ENCODE measurements around the gene PPP2R1A.

PPP2R1A gene

GRCh38 chr19:52217576-52217975, 27.7 kb downstream of the PPP2R1A start:
- H3K4me3 ChIP-seq (ENCODE audit: control insufficient read depth in 1 of 7, extremely low read depth in 1 of 7, insufficient read depth in 4 of 7, low read depth in 2 of 7, low read length in 6 of 7) = no peak overlapping the region
- H3K27ac ChIP-seq (ENCODE audit: insufficient read depth in 1 of 2, low read depth in 1 of 2, low read length in 2 of 2, poor library complexity in 1 of 2, severe bottlenecking in 2 of 2) = no peak overlapping the region
- DNase-seq = no peak
- POLR2A ChIA-PET = no interaction called here
- H3K4me1 ChIP-seq (ENCODE audit: control extremely low read depth in 1 of 4, control insufficient read depth in 4 of 4, insufficient read depth in 4 of 4, low read length in 3 of 4) = no peaks in the 10 kb centered on the region
- CTCF ChIA-PET = no interaction called here
- no peaks in the 10 kb centered on the region for H3K9me3 ChIP-seq (ENCODE audit: control extremely low read depth in 1 of 5, control insufficient read depth in 4 of 5, insufficient read depth in 2 of 5, low read depth in 1 of 5, low read length in 4 of 5)
- H3K27me3 ChIP-seq (replicated peaks in 2 of 5; ENCODE audit: control insufficient read depth in 4 of 5, insufficient read depth in 5 of 5, low read length in 4 of 5) = no peaks in the 10 kb centered on the region
- 92% methylated on average over 2 of the region's 5 CpGs for WGBS (ENCODE audit: insufficient coverage)
- H3K36me3 ChIP-seq (ENCODE audit: control insufficient read depth in 4 of 4, insufficient read depth in 4 of 4, low read length in 3 of 4) = peaks cover 15 to 97% (median 80%) of the 10 kb centered on the region in 4 experiments

- CTCF ChIA-PET = no interaction called here
- Histone ChIP-seq H3K27ac (ENCODE audit: insufficient read depth in 1 of 2, low read depth in 1 of 2, low read length in 2 of 2, poor library complexity in 1 of 2, severe bottlenecking in 2 of 2) (no peak overlapping the region), H3K9me3 (ENCODE audit: control extremely low read depth in 1 of 5, control insufficient read depth in 4 of 5, insufficient read depth in 2 of 5, low read depth in 1 of 5, low read length in 4 of 5) (no peaks in the 10 kb centered on the region), H3K4me3 (ENCODE audit: control insufficient read depth in 1 of 7, extremely low read depth in 1 of 7, insufficient read depth in 4 of 7, low read depth in 2 of 7, low read length in 6 of 7) (no peak overlapping the region), H3K4me1 (ENCODE audit: control extremely low read depth in 1 of 4, control insufficient read depth in 4 of 4, insufficient read depth in 4 of 4, low read length in 3 of 4) (no peaks in the 10 kb centered on the region), H3K36me3 (ENCODE audit: control insufficient read depth in 4 of 4, insufficient read depth in 4 of 4, low read length in 3 of 4) (peaks cover 20 to 96% (median 76%) of the 10 kb centered on the region in 4 experiments), H3K27me3 (replicated peaks in 2 of 5; ENCODE audit: control insufficient read depth in 4 of 5, insufficient read depth in 5 of 5, low read length in 4 of 5) (no peaks in the 10 kb centered on the region)
- no peak for DNase-seq
- WGBS (ENCODE audit: insufficient coverage) = 100% methylated on average over 7 of the region's 8 CpGs
- POLR2A ChIA-PET = no interaction called here
Observed at GRCh38 chr19:52219611-52220010, 29.8 kb downstream of the PPP2R1A start.

- Histone ChIP-seq H3K9me3 (ENCODE audit: control extremely low read depth in 1 of 5, control insufficient read depth in 4 of 5, insufficient read depth in 2 of 5, low read depth in 1 of 5, low read length in 4 of 5) (no peaks in the 10 kb centered on the region), H3K4me1 (ENCODE audit: control extremely low read depth in 1 of 4, control insufficient read depth in 4 of 4, insufficient read depth in 4 of 4, low read length in 3 of 4) (no peaks in the 10 kb centered on the region), H3K36me3 (ENCODE audit: control insufficient read depth in 4 of 4, insufficient read depth in 4 of 4, low read length in 3 of 4) (peaks cover 21 to 93% (median 70%) of the 10 kb centered on the region in 4 experiments), H3K27ac (ENCODE audit: insufficient read depth in 1 of 2, low read depth in 1 of 2, low read length in 2 of 2, poor library complexity in 1 of 2, severe bottlenecking in 2 of 2) (no peak overlapping the region), H3K4me3 (ENCODE audit: control insufficient read depth in 1 of 7, extremely low read depth in 1 of 7, insufficient read depth in 4 of 7, low read depth in 2 of 7, low read length in 6 of 7) (no peak overlapping the region), H3K27me3 (replicated peaks in 2 of 5; ENCODE audit: control insufficient read depth in 4 of 5, insufficient read depth in 5 of 5, low read length in 4 of 5) (no peaks in the 10 kb centered on the region)
- POLR2A ChIA-PET = no interaction called here
- CTCF ChIA-PET = no interaction called here
- DNase-seq = no peak
- WGBS (ENCODE audit: insufficient coverage) = 99% methylated on average over 6 of the region's 6 CpGs
Observed at GRCh38 chr19:52221031-52221430, 31.2 kb downstream of the PPP2R1A start.

GRCh38 chr19:52221831-52222375, 32.1 kb downstream of the PPP2R1A start:
- Histone ChIP-seq H3K27me3 (replicated peaks in 2 of 5; ENCODE audit: control insufficient read depth in 4 of 5, insufficient read depth in 5 of 5, low read length in 4 of 5) (no peaks in the 10 kb centered on the region), H3K36me3 (ENCODE audit: control insufficient read depth in 4 of 4, insufficient read depth in 4 of 4, low read length in 3 of 4) (peaks cover 26 to 92% (median 71%) of the 10 kb centered on the region in 4 experiments), H3K9me3 (ENCODE audit: control extremely low read depth in 1 of 5, control insufficient read depth in 4 of 5, insufficient read depth in 2 of 5, low read depth in 1 of 5, low read length in 4 of 5) (no peaks in the 10 kb centered on the region), H3K4me3 (ENCODE audit: control insufficient read depth in 1 of 7, extremely low read depth in 1 of 7, insufficient read depth in 4 of 7, low read depth in 2 of 7, low read length in 6 of 7) (no peak overlapping the region), H3K4me1 (ENCODE audit: control extremely low read depth in 1 of 4, control insufficient read depth in 4 of 4, insufficient read depth in 4 of 4, low read length in 3 of 4) (no peaks in the 10 kb centered on the region), H3K27ac (ENCODE audit: insufficient read depth in 1 of 2, low read depth in 1 of 2, low read length in 2 of 2, poor library complexity in 1 of 2, severe bottlenecking in 2 of 2) (no peak overlapping the region)
- POLR2A ChIA-PET = no interaction called here
- WGBS (ENCODE audit: insufficient coverage) = 99% methylated on average over 6 of the region's 7 CpGs
- CTCF ChIA-PET = no interaction called here
- no peak for DNase-seq

DNA sequence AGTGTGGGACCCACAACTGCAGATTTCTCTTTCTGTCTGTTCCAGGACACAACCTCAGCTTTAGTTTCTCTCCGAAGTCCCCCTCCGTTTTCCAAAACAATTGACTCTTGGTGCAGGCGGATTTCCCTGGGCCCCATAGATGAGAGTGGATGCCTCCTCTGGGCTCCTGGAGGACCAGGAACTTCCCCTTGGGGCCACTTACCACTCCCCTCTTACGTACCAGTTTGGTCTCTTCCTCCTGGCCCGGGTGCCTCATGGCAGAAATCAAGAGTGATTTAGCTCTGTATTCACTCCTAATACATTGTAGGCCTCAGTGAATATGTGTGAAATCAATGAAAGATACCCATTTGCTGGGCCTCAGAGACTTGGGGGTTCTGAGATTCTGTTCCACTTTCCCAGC, 34.4 kb downstream of the PPP2R1A start:
- no peak overlapping the region for H3K4me3 ChIP-seq (ENCODE audit: control insufficient read depth in 1 of 7, extremely low read depth in 1 of 7, insufficient read depth in 4 of 7, low read depth in 2 of 7, low read length in 6 of 7)
- peaks cover 35 to 92% (median 73%) of the 10 kb centered on the region in 4 experiments for H3K36me3 ChIP-seq (ENCODE audit: control insufficient read depth in 4 of 4, insufficient read depth in 4 of 4, low read length in 3 of 4)
- CTCF ChIA-PET = no interaction called here
- H3K9me3 ChIP-seq (ENCODE audit: control extremely low read depth in 1 of 5, control insufficient read depth in 4 of 5, insufficient read depth in 2 of 5, low read depth in 1 of 5, low read length in 4 of 5) = no peaks in the 10 kb centered on the region
- DNase-seq = no peak
- H3K4me1 ChIP-seq (ENCODE audit: control extremely low read depth in 1 of 4, control insufficient read depth in 4 of 4, insufficient read depth in 4 of 4, low read length in 3 of 4) = no peaks in the 10 kb centered on the region
- POLR2A ChIA-PET = no interaction called here
- 100% methylated on average over 2 of the region's 5 CpGs for WGBS (ENCODE audit: insufficient coverage)
- no peaks in the 10 kb centered on the region for H3K27me3 ChIP-seq (replicated peaks in 2 of 5; ENCODE audit: control insufficient read depth in 4 of 5, insufficient read depth in 5 of 5, low read length in 4 of 5)
- no peak overlapping the region for H3K27ac ChIP-seq (ENCODE audit: insufficient read depth in 1 of 2, low read depth in 1 of 2, low read length in 2 of 2, poor library complexity in 1 of 2, severe bottlenecking in 2 of 2)

GRCh38 chr19:52226652-52227051, 36.8 kb downstream of the PPP2R1A start:
- H3K36me3 ChIP-seq (ENCODE audit: control insufficient read depth in 4 of 4, insufficient read depth in 4 of 4, low read length in 3 of 4) = peaks cover 33 to 68% (median 53%) of the 10 kb centered on the region in 4 experiments
- no peak overlapping the region for H3K27ac ChIP-seq (ENCODE audit: insufficient read depth in 1 of 2, low read depth in 1 of 2, low read length in 2 of 2, poor library complexity in 1 of 2, severe bottlenecking in 2 of 2)
- no peaks in the 10 kb centered on the region for H3K27me3 ChIP-seq (replicated peaks in 2 of 5; ENCODE audit: control insufficient read depth in 4 of 5, insufficient read depth in 5 of 5, low read length in 4 of 5)
- no peaks in the 10 kb centered on the region for H3K4me1 ChIP-seq (ENCODE audit: control extremely low read depth in 1 of 4, control insufficient read depth in 4 of 4, insufficient read depth in 4 of 4, low read length in 3 of 4)
- no peak for DNase-seq
- H3K4me3 ChIP-seq (ENCODE audit: control insufficient read depth in 1 of 7, extremely low read depth in 1 of 7, insufficient read depth in 4 of 7, low read depth in 2 of 7, low read length in 6 of 7) = no peak overlapping the region
- no peaks in the 10 kb centered on the region for H3K9me3 ChIP-seq (ENCODE audit: control extremely low read depth in 1 of 5, control insufficient read depth in 4 of 5, insufficient read depth in 2 of 5, low read depth in 1 of 5, low read length in 4 of 5)
- WGBS (ENCODE audit: insufficient coverage) = 100% methylated on average over 3 of the region's 4 CpGs
- ChIA-PET POLR2A (no interaction called here), CTCF (interaction anchor here (1.0 to 1.3 kb wide), 2 partner anchors 11 to 14 kb away, joined by 3 to 6 read pairs; no protein-coding TSS in a partner anchor)

GRCh38 chr19:52227196-52227940, 37.5 kb downstream of the PPP2R1A start:
- H3K27ac ChIP-seq (ENCODE audit: insufficient read depth in 1 of 2, low read depth in 1 of 2, low read length in 2 of 2, poor library complexity in 1 of 2, severe bottlenecking in 2 of 2) = no peak overlapping the region
- H3K9me3 ChIP-seq (ENCODE audit: control extremely low read depth in 1 of 5, control insufficient read depth in 4 of 5, insufficient read depth in 2 of 5, low read depth in 1 of 5, low read length in 4 of 5) = no peaks in the 10 kb centered on the region
- DNase-seq = no peak
- ChIA-PET POLR2A (interaction anchor here (0.6 to 0.8 kb wide), 2 partner anchors 11 to 30 kb away, joined by 3 to 4 read pairs; no protein-coding TSS in a partner anchor), CTCF (interaction anchor here (1.0 to 1.4 kb wide), 3 partner anchors 11 to 20 kb away, joined by 3 to 6 read pairs (median 3); no protein-coding TSS in a partner anchor)
- no peaks in the 10 kb centered on the region for H3K4me1 ChIP-seq (ENCODE audit: control extremely low read depth in 1 of 4, control insufficient read depth in 4 of 4, insufficient read depth in 4 of 4, low read length in 3 of 4)
- no peaks in the 10 kb centered on the region for H3K27me3 ChIP-seq (replicated peaks in 2 of 5; ENCODE audit: control insufficient read depth in 4 of 5, insufficient read depth in 5 of 5, low read length in 4 of 5)
- 93% methylated on average over 9 of the region's 10 CpGs for WGBS (ENCODE audit: insufficient coverage)
- no peak overlapping the region for H3K4me3 ChIP-seq (ENCODE audit: control insufficient read depth in 1 of 7, extremely low read depth in 1 of 7, insufficient read depth in 4 of 7, low read depth in 2 of 7, low read length in 6 of 7)
- peaks cover 30 to 61% (median 46%) of the 10 kb centered on the region in 4 experiments for H3K36me3 ChIP-seq (ENCODE audit: control insufficient read depth in 4 of 4, insufficient read depth in 4 of 4, low read length in 3 of 4)
